ENCODE measurements around the gene STARD5.

DNA sequence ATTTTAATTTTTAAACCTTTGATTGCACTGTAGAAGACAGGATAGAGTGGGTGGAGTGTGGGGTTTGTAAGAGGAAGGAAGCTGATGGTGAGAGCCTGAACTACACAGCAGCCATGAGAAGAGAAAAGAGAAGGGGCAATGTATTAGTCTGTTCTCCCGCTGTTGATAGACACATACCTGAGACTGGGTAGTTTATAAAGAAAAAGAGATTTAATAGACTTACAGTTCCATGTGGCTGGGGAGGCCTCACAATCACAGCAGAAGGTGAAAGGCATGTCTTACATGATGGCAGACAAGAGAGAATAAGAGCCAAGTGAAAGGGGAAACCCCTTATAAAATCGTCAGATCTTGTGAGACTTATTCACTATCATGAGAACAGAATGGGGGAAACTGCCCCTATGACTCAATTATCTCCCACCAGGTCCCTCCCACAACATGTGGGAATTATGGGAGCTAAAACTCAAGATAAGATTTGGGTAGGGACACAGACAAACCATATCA, 37.3 kb downstream of the STARD5 start:
- TF ChIP-seq, protein P1, sequence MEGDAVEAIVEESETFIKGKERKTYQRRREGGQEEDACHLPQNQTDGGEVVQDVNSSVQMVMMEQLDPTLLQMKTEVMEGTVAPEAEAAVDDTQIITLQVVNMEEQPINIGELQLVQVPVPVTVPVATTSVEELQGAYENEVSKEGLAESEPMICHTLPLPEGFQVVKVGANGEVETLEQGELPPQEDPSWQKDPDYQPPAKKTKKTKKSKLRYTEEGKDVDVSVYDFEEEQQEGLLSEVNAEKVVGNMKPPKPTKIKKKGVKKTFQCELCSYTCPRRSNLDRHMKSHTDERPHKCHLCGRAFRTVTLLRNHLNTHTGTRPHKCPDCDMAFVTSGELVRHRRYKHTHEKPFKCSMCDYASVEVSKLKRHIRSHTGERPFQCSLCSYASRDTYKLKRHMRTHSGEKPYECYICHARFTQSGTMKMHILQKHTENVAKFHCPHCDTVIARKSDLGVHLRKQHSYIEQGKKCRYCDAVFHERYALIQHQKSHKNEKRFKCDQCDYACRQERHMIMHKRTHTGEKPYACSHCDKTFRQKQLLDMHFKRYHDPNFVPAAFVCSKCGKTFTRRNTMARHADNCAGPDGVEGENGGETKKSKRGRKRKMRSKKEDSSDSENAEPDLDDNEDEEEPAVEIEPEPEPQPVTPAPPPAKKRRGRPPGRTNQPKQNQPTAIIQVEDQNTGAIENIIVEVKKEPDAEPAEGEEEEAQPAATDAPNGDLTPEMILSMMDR (IDR thresholded peaks at IDR 0.05) = no peak
- TF ChIP-seq POLR2AphosphoS5 (IDR thresholded peaks at IDR 0.05) (no peak), POLR2A (IDR thresholded peaks at IDR 0.05) (no peak), EP300 (IDR thresholded peaks at IDR 0.05) (no peak)
